HG03045 (cell line): ENCODE data around the gene BORCS8.
"Not testable (repeated sequence)": the region's sequence is repeated elsewhere in the genome, so short reads cannot be mapped to it uniquely, and the experiment has no call there.

Experiments used
- ATAC-seq: cut with Tn5 transposase; IDR thresholded peaks from one replicate; pipeline ENCODE4 v1.9.1; 2021; ENCODE audit warnings: mild to moderate bottlenecking, moderate library complexity; ENCODE audit not compliant: unreplicated experiment

Gene BORCS8

DNA sequence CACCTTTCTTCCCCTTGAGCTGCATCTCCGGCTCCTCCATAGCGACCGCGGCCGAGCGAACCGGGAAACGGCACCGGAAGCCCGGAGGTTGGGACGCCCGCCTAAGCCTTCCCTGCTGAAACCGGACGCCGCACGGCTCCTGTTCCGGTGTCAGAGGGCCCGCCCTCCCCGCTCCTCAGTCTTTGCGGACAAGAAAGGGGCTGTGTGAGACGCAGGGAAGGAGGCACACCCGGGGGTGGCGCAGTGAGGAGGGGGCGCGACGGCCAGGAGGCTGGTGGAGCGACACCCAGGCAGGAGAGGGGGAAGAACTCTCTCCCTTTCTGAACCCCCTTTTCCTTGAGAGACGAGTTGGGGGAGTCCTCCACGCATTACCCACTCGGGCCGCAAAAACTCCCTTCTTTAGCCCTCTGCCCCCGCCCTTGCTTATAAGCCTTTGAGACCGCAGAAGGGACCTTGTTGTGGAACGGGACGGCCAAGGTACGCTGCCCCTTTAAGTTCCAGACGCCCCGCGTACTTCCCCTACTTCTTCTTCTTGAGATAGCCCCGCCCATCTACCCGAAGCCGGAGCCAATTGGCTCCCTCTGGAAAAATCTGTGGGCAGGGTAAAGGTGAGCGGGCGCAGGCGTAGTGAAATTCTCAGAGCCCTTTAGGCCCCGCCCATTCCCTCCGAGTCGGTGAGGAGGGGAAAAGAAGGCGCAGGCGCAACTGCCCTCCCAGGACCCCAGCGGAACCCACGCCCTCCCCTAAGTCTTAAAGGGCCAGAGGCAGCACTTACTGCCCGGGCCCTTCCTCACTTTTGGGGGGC lies at the start of gene BORCS8, which contains the start of gene RFXANK:
TSS of gene BORCS8 (minus strand) at position 75 of the 805 bp plus-strand sequence. CDS start at position 40, 35 bp downstream.
TSS of gene RFXANK (plus strand) at position 181 of the 805 bp plus-strand sequence. CDS start 1,689 bp downstream, outside the sequence.
- peak; percentile 79 for ATAC-seq

DNA sequence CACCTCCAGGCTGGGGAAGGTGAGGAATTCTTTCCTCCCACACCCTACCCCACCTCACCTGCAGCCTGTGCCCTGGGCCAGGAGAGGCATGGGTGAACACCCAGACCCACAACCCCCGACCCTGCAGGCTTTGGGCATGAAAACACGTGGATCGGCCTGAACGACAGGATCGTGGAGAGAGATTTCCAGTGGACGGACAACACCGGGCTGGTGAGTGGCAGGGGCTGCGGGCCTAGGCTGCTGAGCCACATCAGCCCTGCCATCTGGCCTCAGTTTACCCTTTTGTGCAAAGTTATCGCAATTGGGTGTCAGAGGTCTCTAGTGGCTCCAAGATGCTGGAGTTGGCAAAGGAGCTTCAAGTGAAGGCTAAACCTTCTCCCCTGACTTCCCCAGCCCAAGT lies 48.5 kb upstream of the BORCS8 start:
- no peak for ATAC-seq

GRCh38 chr19:19239675-19240074 lies 47.7 kb upstream of the BORCS8 start:
- ATAC-seq, result no peak

DNA sequence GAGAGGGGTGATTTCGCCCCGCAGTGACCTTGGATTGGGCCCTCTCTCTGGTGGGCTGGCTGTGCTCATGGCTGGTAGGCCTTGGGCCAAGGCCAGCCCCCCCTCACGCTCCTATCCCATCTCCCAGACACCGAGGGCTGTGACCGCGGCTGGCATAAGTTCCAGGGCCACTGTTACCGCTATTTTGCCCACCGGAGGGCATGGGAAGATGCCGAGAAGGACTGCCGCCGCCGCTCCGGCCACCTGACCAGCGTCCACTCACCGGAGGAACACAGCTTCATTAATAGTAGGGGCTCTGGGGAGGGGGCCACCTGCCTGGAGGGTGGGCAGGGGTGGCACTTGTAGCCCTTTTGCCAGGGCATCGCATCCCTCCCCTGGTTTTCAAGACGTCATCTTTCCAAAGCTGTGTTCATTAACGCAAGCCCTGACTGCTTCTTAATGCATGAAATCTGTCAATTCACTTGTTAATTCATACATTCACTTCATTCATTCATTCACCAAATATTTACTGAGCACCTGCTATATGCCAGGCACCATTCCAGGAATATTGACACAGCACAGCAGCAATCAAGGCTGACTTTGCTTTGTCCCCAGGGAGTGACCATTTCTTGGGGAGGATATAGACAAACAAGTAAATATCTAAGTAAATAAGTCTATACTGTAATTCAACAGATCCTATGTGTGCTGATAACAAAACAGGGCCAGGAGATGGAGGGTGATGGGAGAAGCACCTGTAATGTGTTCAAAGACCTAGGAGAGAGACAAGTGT lies 46.4 kb upstream of the BORCS8 start:
- no peak for ATAC-seq

GRCh38 chr19:19236173-19236572 lies 44.2 kb upstream of the BORCS8 start:
- ATAC-seq, result no peak

DNA sequence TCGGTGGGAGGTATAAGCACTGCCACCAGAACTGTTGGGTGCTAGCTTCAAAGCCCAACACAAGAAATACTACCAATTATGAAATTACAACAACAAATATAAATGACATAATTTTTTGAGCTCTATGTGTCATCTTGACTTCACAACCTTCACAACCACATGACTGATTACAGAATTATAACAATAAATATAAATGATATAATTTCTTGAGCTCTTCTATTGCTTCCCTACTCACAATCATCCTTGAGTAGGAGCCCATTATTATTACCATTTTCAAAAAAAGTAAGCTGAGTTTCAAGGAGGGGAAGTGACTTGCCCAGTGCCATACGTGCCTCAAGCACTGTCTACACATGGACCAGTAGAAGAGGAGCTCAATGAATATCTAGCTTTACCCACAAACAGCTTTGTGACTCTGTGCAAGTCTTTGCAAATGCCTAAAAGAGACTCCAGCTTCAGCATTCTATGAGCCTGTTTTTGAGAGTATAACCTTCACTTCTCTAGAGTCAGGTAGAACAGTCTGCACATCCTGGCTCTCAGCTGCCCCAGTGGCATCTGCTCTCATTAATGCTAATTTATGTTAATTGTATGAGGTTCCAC lies 42.4 kb upstream of the BORCS8 start:
- no peak for ATAC-seq

GRCh38 chr19:19232261-19232721 lies 40.3 kb upstream of the BORCS8 start:
- ATAC-seq, result no peak

DNA sequence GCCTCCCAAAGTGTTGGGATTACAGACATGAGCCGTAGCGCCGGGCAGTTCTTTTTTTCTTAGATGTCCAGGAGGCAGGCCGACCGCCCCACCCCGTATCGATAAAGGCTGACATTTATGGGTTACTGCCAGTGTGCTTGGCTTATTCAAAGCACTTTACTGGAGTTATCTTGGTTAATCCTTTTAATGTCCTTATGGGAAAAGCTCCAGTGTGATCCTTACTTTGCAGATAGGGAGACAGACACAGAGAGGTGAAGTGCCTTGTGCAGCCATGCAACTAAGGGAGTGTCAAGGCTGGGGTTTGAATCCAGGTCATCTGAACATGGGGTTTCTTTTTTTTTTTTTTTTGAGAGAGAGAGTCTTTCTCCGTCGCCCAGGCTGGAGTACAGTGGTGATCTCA lies 39.0 kb upstream of the BORCS8 start:
- ATAC-seq, result no peak

DNA sequence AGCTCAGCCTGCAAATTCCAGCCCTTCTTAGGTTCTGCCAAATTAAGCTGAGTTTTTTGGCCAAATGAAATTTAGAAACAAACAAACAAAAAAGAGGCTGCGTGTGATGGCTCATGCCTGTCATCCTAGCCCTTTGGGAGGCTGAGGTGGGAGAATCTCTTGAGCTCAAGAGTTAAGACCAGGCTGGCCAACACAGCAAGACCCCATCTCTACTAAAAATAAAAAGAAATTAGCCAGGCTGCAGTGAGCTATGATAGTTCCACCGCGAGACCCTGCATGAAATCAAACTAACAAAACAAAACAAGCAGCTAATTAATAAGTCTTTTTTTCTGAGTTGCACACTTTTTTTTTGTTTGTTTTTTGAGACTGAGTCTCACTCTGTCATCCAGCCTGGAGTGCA lies 37.7 kb upstream of the BORCS8 start:
- no peak for ATAC-seq

DNA sequence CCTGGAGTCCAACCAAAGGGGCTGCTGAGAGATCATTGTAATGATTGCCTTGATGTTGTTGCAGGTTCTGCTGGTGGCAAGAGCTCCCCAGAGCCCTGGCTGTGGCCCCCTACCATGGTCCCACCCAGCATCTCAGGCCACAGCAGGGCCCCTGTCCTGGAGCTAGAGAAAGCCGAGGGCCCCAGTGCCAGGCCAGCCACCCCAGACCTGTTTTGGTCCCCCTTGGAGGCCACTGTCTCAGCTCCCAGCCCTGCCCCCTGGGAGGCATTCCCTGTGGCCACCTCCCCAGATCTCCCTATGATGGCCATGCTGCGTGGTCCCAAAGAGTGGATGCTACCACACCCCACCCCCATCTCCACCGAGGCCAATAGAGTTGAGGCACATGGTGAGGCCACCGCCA lies 35.3 kb upstream of the BORCS8 start:
- no peak for ATAC-seq

GRCh38 chr19:19226663-19227062 lies 34.7 kb upstream of the BORCS8 start:
- no peak for ATAC-seq

GRCh38 chr19:19226204-19226603 lies 34.3 kb upstream of the BORCS8 start:
- no peak for ATAC-seq

DNA sequence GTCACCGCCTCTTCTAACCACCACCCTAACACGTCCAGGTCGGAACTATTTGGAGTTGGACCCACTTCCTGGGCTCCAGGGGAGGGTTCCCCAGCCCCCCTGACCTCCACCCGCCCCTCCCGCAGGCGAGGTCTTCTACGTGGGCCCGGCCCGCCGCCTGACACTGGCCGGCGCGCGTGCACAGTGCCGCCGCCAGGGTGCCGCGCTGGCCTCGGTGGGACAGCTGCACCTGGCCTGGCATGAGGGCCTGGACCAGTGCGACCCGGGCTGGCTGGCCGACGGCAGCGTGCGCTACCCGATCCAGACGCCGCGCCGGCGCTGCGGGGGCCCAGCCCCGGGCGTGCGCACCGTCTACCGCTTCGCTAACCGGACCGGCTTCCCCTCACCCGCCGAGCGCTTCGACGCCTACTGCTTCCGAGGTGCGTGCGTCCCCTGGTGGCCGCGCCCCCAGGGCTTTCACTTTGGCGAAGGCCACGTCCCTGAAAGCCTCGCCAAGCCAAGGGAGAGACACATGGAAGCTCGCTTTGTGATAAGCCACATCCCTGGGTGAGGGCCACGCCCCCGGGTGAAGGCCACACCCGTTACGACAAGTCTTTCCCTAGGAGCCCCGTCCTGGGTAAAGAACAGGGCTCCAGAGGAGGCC lies 33.0 kb upstream of the BORCS8 start:
- ATAC-seq, result peak; percentile 55

GRCh38 chr19:19224150-19224851 lies 32.3 kb upstream of the BORCS8 start:
- no peak for ATAC-seq

DNA sequence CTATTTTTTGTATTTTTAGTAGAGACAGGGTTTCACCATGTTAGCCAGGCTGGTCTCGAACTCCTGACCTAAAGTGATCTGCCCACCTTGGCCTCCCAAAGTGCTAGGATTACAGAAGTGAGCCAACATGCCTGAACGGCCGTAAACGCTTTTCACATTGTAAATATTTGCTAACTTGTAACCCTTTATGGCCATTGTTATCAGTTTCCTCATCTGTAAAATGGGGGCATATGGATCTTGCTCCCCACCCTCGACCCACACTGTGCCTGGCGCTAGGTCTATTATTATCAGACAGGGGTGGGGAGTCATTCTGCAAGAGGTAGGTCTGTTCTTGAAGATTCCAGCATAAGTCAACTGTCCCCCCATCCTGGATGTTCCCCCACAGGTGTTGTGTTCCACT lies 31.7 kb upstream of the BORCS8 start:
- ATAC-seq, result no peak

GRCh38 chr19:19223060-19223459 lies 31.1 kb upstream of the BORCS8 start:
- ATAC-seq, result no peak

- not testable (repeated sequence) for ATAC-seq
Observed at GRCh38 chr19:19221000-19221399, 29.0 kb upstream of the BORCS8 start.

DNA sequence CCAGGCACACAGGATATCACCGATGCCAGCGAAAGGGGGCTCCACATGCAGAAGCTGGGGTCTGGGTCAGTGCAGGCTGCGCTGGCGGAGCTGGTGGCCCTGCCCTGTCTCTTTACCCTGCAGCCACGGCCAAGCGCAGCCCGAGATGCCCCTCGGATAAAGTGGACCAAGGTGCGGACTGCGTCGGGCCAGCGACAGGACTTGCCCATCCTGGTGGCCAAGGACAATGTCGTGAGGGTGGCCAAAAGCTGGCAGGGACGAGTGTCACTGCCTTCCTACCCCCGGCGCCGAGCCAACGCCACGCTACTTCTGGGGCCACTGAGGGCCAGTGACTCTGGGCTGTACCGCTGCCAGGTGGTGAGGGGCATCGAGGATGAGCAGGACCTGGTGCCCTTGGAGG lies 27.0 kb upstream of the BORCS8 start:
- no peak for ATAC-seq

DNA sequence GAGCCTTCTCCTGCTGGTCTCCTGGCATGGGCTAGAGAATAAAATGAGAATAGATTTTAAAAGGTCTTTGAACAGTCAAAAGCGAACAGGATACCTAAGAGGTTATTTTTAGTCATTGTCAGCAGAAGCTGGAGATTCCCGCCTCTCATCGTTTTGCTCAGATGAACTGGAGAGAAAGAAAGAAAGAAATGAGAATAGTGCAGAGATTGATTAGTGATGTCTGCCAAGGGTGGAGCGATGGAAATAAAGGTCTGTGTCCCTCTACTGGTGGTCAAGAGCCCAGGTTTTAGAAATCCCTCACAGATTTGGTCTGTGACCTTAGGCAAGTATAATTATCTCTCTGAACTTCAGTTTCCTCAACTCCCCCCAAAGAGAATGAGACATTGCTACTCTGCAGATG lies 25.1 kb upstream of the BORCS8 start:
- no peak for ATAC-seq

DNA sequence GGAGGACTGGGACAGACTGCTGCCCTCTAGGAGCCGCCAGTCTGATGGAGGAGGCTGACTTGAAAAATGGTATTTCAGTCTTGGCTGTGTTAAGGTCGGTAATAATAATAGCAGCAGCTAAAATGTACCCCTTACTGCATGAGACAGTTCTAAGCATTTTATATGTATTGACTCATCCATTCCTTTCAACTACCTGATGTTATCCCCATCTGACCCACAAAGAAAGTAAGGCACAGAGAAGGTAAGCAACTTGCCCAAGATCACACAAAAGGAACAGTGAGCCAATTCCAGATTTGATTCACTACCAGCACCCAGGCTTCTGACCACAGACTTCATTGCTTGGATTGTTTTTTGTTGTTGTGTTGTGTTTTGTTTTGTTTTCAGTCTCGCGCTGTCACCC lies 23.8 kb upstream of the BORCS8 start:
- ATAC-seq, result no peak
